ENCODE measurements around the gene PRKCE. TPM values are rescaled to one million over a fixed set of nuclear protein-coding genes. Genes with fewer than 3 reads are reported as not detected.

Gene PRKCE
- total RNA-seq, 1 experiment from 2014 or later: 1.3 TPM

GRCh38 chr2:46198164-46198883 is 546.8 kb downstream of the PRKCE start:
- no peaks in the 10 kb centered on the region for H3K23me2 ChIP-seq (ENCODE audit: insufficient read length, low read depth, low read length, poor library complexity, severe bottlenecking)
- Mint-ChIP-seq H3K4me1 (no peaks in the 10 kb centered on the region), H3K4me3 (no peak overlapping the region), H3K27me3 (ENCODE audit: low read depth) (peaks cover 2% of the 10 kb centered on the region; the same call in 1 of the 2 replicates), H3K36me3 (ENCODE audit: insufficient read depth in 1 of 3, low read depth in 3 of 3) (peaks cover 0 to 5% (median 0%) of the 10 kb centered on the region in 3 experiments; a peak in 2 of 7 replicates), H3K27ac (no peak overlapping the region), H3K9me3 (peaks cover 0 to 6% of the 10 kb centered on the region in 2 experiments; a peak in 3 of 5 replicates)
- H4K8ac ChIP-seq (replicated peaks; ENCODE audit: insufficient read length, low read depth, low read length): no peak overlapping the region
- no peak overlapping the region for H3K4me2 ChIP-seq (ENCODE audit: insufficient read depth, insufficient read length, low read length)
- H2BK120ac ChIP-seq (ENCODE audit: low read depth, low read length, poor library complexity, severe bottlenecking): no peak overlapping the region
- no peaks in the 10 kb centered on the region for H3K79me1 ChIP-seq (ENCODE audit: insufficient read depth, low read depth, low read length, poor library complexity, severe bottlenecking)
- no peaks in the 10 kb centered on the region for H3K4me1 ChIP-seq (ENCODE audit: insufficient read depth, low read length)
- H3K79me2 ChIP-seq (ENCODE audit: insufficient read depth, low read length): no peaks in the 10 kb centered on the region
- H4K20me1 ChIP-seq (ENCODE audit: control insufficient read depth, insufficient read depth, insufficient read length): no peaks in the 10 kb centered on the region
- H3T11ph ChIP-seq (ENCODE audit: low read length): no peak overlapping the region
- H3K9ac ChIP-seq (ENCODE audit: extremely low read depth, insufficient read length, low read length): no peak overlapping the region
- H4K5ac ChIP-seq (ENCODE audit: insufficient read length, low read depth, low read length): no peak overlapping the region
- H2BK12ac ChIP-seq (ENCODE audit: insufficient read length, low read depth, low read length): no peak overlapping the region
- H2BK5ac ChIP-seq (ENCODE audit: insufficient read length, low read length): no peak overlapping the region
- no CpG with 5 or more reads among the region's 5 CpGs for WGBS (ENCODE audit: extremely low coverage, insufficient read length, low lambda C conversion rate)
- H3K4ac ChIP-seq (ENCODE audit: low read depth, low read length): no peak overlapping the region
- no peak overlapping the region for H2BK20ac ChIP-seq (ENCODE audit: low read depth, low read length, poor library complexity, severe bottlenecking)
- H4K91ac ChIP-seq (ENCODE audit: insufficient read length, low read depth, low read length): no peak overlapping the region
- H3K23ac ChIP-seq (ENCODE audit: insufficient read length, low read depth, low read length): no peak overlapping the region
- no peak overlapping the region for H3K27ac ChIP-seq (ENCODE audit: insufficient read length, low read depth, low read length)
- no peak overlapping the region for H3K18ac ChIP-seq (ENCODE audit: insufficient read length, low read depth, low read length)
- DNase-seq: no peak
- H3K14ac ChIP-seq (ENCODE audit: insufficient read depth, low read length): no peak overlapping the region
- no peak overlapping the region for H2BK15ac ChIP-seq (ENCODE audit: low read depth, low read length)
- H3K9me3 ChIP-seq (ENCODE audit: control insufficient read depth, low read depth, low read length): no peaks in the 10 kb centered on the region
- H3K56ac ChIP-seq (ENCODE audit: insufficient read length, low read depth, low read length): no peak overlapping the region
- H2AK5ac ChIP-seq (ENCODE audit: insufficient read length, low read length): no peak overlapping the region
- H2AFZ ChIP-seq (ENCODE audit: low read length): no peak overlapping the region
- no peak for TF ChIP-seq CTCF (conservative IDR thresholded peaks at IDR 0.05)
- H3K27me3 ChIP-seq (ENCODE audit: insufficient read depth, low read length): no peaks in the 10 kb centered on the region
